C4-2B (cell line): Measurements from ENCODE around the gene OPALIN.

Experiments
- H3K27ac ChIP-seq: fragments of 450-650 bp; 2 replicates; pipeline ENCODE4 v1.5.1; 2017
- CTCF ChIP-seq: fragments of 450-650 bp; conservative IDR thresholded peaks from 2 replicates; pipeline ENCODE4 v1.5.1; 2017; ENCODE audit warnings: mild to moderate bottlenecking
- ZFX ChIP-seq: fragments of 450-650 bp; IDR thresholded peaks from 2 replicates; pipeline ENCODE4 v1.6.1; 2017

OPALIN gene

GRCh38 chr10:96397902-96398301, 39.1 kb upstream of the OPALIN start:
- H3K27ac ChIP-seq = no peak overlapping the region
- no peak for TF ChIP-seq CTCF

GRCh38 chr10:96395931-96396877, 37.4 kb upstream of the OPALIN start:
- TF ChIP-seq CTCF (peak; percentile 95), ZFX (no peak)
- H3K27ac ChIP-seq = no peak overlapping the region

- H3K27ac ChIP-seq = peak overlapping the region; percentile 85
- TF ChIP-seq ZFX (no peak), CTCF (no peak)
Observed at GRCh38 chr10:96390460-96390864, 31.7 kb upstream of the OPALIN start.

GRCh38 chr10:96389785-96390184, 31.0 kb upstream of the OPALIN start:
- TF ChIP-seq ZFX = no peak
- no peak for TF ChIP-seq CTCF
- peak overlapping the region; percentile 85 for H3K27ac ChIP-seq

- TF ChIP-seq CTCF (no peak), ZFX (no peak)
- H3K27ac ChIP-seq = no peak overlapping the region
Observed at GRCh38 chr10:96387601-96388000, 28.8 kb upstream of the OPALIN start.

- H3K27ac ChIP-seq = no peak overlapping the region
- TF ChIP-seq CTCF (no peak), ZFX (no peak)
Observed at GRCh38 chr10:96387161-96387560, 28.4 kb upstream of the OPALIN start.

GRCh38 chr10:96384506-96384905, 25.7 kb upstream of the OPALIN start:
- TF ChIP-seq ZFX (no peak), CTCF (no peak)

More at GRCh38 chr10:96384506-96384905, 25.7 kb upstream of the OPALIN start:
- H3K27ac ChIP-seq = peak overlapping the region; percentile 92; the same call in 1 of the 2 replicates
